HG03103 (cell line): ENCODE data around the gene ST3GAL2.

Experiments
- ATAC-seq: cut with Tn5 transposase; IDR thresholded peaks from one replicate; pipeline ENCODE4 v1.9.1; 2021; ENCODE audit warnings: low read depth; ENCODE audit not compliant: unreplicated experiment

Gene ST3GAL2

DNA sequence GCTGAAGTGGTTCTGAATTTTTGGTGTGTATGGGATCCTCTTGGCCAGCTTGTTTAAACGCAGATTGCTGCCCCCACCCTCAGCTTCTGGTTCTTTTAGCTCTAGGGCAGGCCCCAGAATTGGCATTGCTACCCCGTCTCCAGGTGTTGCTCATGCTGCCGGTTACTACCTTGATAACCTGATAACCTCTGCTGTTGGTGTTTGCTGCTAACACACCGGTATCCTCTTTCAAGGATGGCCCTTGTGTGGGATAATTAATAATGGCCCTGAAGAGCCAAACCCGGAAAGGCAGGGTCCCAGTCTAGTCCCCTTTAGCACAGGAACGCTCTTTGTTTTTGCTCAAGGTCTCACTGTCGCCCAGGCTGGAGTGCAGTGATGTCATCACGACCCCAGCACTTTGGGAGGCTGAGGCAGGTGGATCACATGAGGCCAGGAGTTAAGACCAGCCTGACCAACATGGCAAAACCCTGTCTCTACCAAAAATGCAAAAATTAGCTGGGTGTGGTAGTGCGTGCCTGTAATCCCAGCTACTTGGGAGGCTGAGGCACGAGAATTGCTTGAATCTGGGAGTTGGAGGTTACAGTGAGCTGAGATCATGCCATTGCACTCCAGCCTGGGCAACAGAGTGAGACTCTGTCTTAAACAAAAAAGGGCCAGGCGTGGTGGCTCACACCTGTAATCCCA, 1.3 kb upstream of the ST3GAL2 start:
- ATAC-seq: no peak

DNA sequence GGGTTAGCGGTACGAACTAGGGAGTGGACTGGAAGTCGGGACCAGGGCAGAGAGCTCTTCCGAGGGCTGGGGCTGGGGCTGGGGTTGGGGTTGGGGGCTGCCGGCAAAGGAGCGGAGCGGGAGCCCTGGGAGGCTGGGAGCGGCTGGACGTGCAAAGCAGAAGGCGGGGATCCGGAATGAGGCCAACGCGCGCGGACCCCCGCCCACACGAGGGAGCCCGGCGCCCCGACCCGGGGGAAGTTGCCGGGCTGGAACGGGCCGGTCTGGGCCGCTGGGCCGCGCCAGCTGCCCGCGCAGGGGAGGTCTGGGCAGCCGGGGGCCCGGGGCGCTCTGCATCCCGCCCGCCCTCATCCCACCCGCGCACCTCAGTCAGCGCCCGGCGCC, 323 bp downstream of the ST3GAL2 start:
- ATAC-seq: no peak

DNA sequence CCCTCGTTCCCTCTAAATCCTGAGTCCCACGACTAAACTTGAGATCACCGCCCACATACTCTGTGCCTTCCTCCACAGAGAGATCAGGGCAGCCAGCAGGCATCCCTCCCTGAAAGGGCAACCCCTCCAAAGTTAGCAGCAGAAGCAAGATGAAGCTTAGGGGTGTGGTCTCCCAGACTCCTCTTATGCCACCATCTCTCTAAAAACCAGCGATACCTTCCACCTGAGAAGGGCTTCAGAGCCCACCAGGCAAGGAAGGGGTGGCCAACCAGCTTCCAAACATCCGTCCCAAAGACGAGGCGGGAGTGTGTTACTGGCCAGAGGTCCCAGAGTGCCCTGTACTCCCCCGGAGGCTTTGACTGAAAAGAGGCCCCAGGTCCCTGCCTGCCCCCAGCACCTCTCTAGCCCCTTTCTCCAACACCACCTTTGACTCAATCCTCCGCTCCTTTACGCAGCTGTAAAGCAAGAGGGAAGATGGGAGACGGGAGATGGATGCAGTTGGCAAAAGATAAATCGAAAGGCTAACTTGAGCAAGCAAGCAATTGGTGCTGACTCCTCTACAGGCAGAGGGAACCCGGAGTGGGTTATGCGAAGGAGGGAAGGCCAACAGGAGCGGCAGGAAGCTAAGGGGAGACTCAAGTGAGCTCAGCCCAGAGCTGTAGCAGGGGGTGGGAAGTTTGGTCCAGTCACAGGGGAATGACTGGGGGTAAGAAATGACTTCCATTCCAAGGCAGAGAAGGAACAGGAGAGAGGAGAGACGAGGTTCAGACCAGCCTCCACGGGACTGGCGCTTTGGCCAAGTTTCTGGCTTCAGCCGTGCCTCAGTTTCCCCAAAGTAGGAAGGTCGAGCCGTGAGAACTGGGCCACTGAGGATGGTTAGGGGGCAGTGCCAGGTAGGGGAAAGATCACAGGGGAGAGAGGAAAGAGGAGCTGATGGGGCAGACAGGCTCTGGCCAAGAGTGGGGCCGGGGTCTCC, 1.0 kb downstream of the ST3GAL2 start:
- no peak for ATAC-seq

DNA sequence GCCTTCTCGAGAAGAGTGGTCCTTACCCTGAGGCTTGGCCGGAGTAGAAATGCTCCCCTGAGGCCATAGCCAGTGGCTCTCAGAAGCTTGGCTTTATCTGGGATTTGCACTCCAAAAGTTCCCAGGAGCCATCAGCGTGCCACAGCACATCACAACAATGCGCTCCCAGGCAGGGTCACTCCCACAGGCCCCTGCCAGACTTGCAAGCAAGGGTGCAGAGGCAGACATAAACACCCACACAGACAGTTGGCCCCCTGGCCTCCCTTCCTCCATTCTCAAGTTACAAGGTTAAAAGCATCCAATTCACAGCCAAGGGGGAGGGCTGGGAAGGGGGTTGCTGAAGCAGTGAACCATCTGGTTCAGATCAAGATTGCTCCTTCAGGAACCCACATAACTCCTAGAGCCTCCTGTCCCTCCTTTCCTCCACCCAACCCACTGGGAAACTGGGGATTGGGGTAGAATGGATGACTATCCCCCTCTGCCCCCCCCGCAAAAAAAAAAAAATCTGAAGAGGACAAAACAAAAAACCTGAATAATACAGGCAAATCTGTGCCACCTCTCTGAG, 1.8 kb downstream of the ST3GAL2 start:
- ATAC-seq: no peak

DNA sequence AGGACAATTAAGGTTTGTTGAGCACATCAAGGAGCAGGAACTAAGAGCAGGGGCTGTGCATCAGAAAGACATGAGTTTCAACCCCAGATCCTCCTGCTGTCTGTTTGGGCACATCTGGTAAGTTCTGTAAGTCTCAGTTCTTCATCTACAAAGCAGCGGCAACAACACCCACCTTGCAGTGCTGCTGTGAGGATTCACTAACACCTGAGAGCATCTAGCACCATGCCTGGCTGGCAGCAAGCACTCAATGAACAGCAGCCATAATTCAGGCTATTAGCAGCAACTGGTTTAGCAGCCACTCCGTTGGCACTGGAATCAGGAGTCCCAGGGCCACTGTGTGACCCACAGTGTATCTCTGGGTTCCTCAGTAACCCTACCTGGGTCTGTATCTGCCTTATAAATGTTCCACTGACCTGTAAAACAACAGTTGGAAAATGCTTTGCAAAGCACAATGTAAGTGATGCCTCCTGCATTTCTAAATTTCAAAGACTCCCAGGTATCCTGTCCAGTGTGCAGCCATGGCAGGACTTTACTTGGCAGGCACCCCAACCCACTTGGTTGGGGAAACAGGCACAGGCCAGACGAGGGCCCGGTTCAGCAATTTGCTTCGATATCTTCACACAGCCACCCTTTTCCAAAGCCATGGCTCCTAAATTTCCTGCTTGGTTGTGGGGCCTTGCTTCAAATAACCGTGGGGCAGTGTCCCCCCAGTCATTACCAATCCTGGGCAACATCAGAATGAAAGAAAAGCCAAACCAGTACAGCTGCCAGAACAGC, 4.2 kb downstream of the ST3GAL2 start:
- no peak for ATAC-seq

DNA sequence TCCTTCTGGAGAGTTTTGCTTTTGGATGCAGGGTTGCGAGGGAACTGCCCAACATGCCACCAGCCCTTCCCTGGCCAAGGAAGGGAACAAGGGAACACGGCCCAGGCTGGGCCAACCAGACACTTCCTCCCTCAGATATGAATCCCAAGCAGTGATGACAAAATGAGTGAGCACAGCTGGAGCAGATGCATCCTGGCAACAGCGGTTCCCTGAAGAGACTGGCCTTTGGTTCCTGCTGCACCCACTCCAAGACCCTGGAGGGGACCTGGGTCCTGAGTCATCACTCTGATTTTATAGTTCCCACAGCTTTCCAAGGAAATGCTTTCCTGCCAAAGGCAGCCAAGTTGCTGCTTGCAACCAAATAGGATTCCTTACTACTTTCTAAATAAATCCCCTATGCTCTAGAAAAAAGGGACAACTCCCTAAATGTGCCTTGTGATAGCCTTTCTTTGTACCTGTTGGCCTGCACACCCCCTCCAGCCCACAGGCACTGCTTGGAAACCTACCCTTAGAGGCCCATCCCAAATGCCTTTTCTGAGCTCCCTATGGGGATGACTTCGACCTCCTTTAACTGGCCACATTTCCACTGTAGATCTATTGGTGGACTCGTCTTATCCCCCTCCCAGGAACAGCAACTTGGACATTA, 5.3 kb downstream of the ST3GAL2 start:
- ATAC-seq: no peak

DNA sequence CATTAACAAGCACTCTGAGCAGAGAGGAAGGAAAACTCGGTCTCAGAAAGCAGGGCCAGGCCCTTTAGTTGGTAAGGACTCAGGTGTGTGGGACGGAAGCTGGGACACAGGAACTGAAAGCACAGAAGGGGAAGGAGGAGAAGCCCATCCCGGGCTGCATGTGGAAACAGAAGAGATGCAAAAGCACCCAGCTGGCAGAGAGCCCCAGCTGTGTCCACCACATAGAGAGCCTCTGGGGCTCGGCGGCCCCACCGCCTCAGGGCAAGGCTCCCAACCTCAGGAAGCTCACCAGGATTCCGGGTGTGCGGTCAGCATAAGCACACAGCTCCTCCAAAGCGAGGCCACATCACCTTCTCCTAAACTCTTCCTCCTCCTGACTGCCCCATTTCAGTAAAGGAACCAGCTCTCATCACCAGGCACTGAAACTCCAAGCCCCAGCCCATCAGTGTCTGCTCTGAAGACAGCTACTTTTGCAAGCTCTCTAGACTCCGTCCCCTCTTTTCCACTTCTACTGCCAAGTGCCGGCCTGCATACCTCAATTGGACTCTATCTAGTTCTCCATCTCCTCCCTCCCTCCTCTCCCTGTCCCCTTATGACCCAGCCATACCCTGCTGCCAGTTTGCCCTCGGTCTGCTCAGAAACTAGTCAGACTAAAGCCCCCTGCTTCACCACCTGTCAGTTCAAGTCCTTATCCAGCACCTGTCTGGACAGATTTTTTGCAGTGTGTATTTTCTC, 6.0 kb downstream of the ST3GAL2 start:
- no peak for ATAC-seq

DNA sequence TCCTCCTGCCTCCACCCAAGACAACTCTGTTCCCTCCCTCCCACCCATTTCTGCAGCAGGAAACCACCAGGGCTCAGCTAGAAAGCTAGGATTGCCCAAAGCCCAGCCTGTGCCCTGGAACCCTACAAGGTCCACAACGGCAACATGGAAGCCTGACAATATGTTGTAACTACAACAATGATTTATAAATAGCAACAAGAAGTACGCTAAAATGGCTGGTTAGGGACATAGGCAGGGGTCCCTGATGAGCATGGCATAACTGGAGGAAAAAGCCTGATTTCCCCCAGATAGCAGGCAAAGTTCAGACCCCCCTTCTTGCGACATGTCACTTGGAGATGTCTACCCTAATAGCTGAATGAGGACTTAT, 6.6 kb downstream of the ST3GAL2 start:
- ATAC-seq: no peak

DNA sequence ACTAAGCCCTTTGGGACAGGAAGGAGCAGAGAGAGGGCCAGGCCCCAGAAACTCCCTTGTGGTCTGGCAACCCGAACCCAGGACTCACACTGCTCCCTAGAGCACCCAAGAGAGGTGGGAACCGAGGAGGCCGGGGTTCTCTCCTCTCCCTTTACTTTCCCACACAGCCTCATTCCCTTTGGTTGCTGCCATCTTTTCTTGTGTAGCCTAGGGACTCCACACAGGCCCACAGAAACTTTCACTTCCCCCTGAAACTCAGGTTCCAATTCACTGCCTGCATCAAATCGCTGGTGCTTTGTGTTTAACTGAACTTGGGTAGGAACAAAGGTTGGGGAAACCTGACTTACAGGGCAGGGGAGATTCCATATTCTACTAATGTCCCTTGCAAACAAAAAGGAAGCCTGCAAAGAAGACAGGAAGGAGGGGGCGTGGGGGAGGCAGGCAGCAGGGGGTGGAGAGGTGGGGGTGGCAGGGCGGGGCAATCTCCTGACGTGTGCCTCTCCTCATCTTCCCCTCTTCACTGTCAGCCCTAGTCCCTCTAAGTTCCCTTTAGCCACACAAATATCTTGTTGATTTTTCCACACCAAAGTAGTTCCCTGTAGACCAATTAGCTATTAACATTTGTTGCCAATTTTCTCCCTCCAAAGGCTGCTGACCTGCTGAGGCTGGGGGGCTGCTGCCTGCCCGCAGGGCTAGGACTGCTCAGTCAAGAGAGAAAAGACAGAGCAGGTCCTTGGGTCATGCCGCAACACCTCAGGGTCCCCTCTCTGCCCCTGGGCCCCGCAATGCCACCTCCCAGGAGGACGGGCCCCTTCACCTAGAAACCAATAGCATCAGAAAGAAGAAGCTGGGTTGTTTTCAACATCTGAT, 8.0 kb downstream of the ST3GAL2 start:
- peak; percentile 36 for ATAC-seq

DNA sequence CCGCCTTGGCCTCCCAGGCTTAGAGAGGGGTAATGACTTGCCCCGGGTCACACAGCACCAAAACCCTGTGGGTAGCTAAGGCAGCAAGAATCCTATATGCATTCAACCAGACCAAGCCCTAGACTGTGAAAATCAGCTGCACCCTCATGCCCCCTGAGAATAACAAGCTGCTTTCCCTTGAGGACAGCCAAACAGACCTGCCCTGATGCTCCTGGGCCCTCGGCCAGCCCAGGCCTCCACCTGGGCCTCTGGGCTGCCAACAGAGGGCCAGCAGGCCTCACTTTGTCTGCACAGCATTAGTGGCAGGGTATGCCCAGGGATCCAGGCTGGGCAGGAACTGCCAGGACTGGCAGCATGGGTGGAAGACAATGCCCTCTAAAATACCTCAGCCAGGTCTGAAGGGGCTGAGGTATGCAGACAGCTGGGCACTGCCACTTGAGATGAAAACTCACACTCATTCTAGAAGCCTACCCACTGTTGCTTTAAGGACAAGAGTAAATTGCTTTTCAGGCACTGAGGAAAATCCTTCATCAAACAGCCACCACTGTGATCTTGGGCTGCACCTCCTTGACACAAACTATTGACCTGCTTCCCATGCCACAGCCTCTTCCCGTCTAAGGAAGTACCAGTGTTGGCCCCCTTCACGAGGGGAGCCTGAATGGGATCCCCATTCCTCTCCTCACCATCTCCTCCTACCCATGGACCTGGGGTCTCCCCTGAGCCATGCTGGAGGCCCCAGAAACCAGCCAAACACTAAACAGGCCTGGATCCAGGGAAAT, 8.8 kb downstream of the ST3GAL2 start:
- ATAC-seq: no peak

DNA sequence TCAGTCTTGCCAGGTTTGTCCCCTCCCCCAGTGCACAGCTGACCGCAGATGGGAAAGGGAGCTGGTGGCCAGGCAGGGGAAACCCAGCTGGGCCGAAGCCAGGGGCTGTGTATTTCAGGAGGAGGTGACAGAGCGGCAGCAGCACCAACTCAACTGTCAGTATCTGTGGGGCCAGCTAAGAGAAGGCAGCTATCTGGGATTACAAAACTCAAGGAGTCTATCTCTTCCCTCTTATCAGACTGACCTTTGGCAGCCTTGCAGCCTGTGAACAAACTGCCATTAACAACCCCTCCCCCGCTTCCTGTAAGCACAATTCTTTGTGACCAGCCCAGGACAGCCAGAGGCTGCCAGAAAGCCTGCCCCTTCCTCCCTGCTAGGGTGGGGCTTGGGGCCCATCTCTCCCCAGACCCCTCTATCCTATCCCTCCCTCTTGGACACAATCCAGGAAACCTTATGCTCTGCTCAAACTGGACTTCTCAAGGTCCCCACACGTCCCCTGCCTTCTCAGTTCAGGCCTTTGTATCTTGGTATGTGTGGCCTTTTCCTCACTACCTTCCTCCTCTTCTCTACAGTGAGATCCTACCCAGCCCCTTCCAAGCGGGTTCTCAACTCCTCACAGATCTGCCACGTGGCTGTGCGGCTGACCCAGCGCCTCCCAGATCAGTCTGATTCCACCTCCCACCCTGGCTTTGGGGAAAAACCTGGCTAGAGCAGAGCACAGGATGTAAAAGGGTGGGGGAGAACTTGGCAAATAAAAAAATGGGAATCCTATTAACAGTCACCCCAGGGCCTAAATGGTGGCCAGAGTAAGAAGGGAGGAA, 10.5 kb downstream of the ST3GAL2 start:
- no peak for ATAC-seq

DNA sequence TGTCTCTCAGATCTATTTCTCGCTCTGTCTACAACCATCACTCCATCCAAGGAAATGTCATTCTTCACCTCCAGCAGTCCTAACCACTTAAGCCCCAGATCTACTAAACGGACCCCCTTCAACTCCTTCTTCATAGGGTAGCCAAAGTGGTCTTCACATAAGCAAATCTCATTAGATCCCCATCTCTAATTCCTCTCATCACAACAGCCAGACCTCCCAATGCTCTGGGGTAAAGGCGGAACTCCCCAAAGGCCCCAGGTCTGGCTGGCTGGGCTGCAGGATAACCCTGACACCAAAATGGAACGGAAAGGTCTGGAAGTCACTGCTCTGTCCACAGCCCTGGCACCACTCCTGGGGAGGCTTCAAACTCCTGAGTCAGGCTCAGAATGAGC, 11.1 kb downstream of the ST3GAL2 start:
- no peak for ATAC-seq

DNA sequence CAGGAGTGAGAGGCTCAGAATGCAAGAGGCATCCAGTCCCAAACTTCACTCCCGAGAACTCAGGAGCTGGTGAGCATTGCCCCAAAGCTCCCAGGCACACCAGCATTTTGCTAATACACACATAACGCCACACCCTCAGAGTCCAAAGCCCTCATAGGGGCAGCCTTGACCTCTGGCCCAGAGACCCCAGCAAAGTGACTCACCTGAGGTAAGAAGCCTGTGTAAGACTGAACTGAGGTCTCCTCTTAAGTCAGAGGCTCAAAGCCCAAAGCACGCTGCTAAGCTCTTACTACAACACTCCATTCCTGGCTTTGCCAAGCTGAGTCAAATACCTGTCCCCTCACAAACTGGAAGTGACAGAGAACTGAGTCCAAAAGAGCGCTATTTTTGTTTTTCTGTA, 16.4 kb downstream of the ST3GAL2 start:
- no peak for ATAC-seq

DNA sequence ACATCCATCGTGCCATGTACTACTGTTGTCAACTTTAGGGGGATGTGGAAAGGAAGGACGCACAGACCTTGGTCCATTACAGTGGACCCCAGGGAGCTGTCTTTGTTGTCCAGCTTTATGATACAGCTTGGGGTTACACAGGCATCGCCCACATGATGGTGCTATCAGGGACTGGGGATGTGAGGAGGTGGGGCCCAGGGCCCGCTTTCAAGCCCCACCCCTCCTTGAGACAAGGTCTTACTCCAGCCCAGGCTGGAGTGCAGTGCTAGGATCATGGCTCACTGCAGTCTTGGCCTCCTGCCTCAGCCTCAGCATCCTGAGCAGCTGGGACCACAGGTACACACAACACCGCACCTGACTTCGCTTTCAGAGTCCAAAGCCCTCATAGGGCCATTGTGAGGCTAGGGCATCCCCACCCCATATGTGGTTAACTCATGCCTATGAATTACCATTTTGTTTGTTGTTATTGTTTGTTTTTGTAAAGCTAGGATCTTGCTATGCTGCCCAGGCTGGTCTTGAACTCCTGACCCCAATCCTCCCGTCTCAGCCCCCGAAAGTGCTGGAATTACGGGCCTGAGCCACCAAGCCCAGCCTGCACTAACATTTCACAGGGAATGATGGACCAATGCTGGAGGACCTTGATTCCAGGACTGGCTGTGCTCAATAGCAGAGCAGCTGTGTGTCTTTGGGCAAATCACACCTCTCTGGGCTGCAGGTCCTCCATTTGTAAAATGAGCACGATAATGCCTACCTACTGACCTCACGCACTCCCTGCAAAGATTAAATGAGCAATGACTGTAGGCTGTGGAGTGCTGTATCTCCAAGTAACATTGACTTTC, 17.2 kb downstream of the ST3GAL2 start:
- ATAC-seq: no peak

DNA sequence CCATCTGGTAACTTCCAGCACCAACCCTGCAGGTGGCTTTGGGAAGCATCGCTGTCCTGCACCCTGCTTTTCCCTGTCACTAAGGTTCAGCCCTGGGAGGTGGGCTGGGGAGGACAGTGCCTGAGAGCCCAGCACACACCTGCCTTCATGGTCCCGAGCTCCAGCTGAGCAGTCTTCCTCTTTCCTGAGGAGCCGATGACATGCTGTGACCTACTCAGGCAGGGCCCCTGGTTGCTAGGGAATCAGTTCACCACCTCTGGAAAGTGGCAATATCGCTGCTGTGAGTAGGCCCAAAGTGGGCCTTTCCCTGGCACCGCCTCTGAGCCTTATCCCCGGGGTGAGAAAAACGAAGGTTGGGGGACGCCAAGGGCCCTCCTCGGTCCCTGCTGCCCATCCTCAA, 17.9 kb downstream of the ST3GAL2 start:
- no peak for ATAC-seq
